ENCODE measurements around the gene CCDC188. TPM values are rescaled to one million over a fixed set of nuclear protein-coding genes. Genes with fewer than 3 reads are reported as not detected.

CCDC188 gene
- total and polyA plus RNA-seq, 10 of the 15 experiments (the other 5 are each of a cell fraction or from before 2014, with no cell fraction given): not detected

DNA sequence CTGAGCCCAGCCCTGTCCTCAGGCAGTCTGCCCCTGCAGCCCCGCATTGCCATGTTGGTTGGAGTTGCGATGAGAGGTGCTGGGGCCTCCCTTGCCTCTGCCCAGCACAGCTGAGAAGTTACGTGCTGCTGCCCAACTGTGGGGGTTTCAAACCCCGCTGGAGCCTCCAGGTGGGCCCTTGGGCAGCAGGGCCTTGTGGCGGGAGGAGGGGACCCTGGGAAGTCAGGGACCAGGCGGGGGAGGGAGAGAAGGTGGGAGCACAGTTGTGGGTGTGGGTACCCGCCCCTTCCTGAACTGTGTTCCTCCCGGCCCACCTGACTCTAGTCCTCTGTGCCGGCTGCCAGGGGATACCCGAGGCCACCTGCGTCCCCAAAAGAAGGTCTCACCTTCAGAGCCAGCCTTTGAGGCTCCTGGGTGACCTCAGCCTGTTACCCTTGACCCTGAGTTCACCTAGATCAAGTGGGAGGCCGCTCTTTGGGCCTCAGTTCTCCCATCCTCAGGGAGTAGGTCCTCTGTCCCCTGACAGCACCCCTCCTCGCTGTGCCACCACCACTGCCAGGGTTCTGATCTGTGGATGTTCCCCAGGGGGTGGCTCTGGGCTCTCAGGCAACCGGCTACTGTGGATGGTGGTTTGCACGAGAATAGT, 7.7 kb upstream of the CCDC188 start:
- no peak overlapping the region for H3K9ac ChIP-seq (ENCODE audit: control insufficient read depth, insufficient read depth, low read length)
- H2AFZ ChIP-seq (ENCODE audit: control insufficient read depth, low read depth, low read length): no peak overlapping the region
- POLR2A ChIA-PET: no interaction called here
- no peak for DNase-seq (ENCODE audit: low read depth, low spot score)
- peaks cover 1 to 2% of the 10 kb centered on the region in 2 experiments; a peak in 3 of 4 replicates for H3K27me3 ChIP-seq (replicated peaks in 1 of 2; ENCODE audit: control insufficient read depth in 2 of 2, insufficient read depth in 2 of 2, low read length in 1 of 2)
- no peak for FAIRE-seq
- H3K27ac ChIP-seq (ENCODE audit: control insufficient read depth, insufficient read depth): no peak overlapping the region
- RAD21 ChIA-PET (ENCODE audit: unreplicated experiment): interaction anchor here (1.3 kb wide), 1 partner anchor 80 kb away, joined by 3 read pairs; no protein-coding TSS in a partner anchor
- SMC1A ChIA-PET (ENCODE audit: uncharacterized antibody, unreplicated experiment): interaction anchor here (1.4 kb wide), 1 partner anchor 79 kb away, joined by 4 read pairs; no protein-coding TSS in a partner anchor
- 6% methylated on average over 13 of the region's 15 CpGs for WGBS (ENCODE audit: insufficient coverage, insufficient replicate concordance, low lambda C conversion rate, missing lambda C conversion rate)
- H3K4me3 ChIP-seq: no peak overlapping the region
- H3K4me2 ChIP-seq (ENCODE audit: control insufficient read depth, insufficient read depth): no peak overlapping the region
- TF ChIP-seq ATF3 (IDR thresholded peaks at IDR 0.05; ENCODE audit: borderline replicate concordance, extremely low read depth, low read depth, low read length): no peak
- TF ChIP-seq MEF2A (IDR thresholded peaks at IDR 0.05; ENCODE audit: insufficient read depth, low read depth, low read length): no peak
- TF ChIP-seq, protein P1, sequence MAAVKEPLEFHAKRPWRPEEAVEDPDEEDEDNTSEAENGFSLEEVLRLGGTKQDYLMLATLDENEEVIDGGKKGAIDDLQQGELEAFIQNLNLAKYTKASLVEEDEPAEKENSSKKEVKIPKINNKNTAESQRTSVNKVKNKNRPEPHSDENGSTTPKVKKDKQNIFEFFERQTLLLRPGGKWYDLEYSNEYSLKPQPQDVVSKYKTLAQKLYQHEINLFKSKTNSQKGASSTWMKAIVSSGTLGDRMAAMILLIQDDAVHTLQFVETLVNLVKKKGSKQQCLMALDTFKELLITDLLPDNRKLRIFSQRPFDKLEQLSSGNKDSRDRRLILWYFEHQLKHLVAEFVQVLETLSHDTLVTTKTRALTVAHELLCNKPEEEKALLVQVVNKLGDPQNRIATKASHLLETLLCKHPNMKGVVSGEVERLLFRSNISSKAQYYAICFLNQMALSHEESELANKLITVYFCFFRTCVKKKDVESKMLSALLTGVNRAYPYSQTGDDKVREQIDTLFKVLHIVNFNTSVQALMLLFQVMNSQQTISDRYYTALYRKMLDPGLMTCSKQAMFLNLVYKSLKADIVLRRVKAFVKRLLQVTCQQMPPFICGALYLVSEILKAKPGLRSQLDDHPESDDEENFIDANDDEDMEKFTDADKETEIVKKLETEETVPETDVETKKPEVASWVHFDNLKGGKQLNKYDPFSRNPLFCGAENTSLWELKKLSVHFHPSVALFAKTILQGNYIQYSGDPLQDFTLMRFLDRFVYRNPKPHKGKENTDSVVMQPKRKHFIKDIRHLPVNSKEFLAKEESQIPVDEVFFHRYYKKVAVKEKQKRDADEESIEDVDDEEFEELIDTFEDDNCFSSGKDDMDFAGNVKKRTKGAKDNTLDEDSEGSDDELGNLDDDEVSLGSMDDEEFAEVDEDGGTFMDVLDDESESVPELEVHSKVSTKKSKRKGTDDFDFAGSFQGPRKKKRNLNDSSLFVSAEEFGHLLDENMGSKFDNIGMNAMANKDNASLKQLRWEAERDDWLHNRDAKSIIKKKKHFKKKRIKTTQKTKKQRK (IDR thresholded peaks at IDR 0.05; ENCODE audit: low read depth, low read length): no peak
- TF ChIP-seq RAD51 (IDR thresholded peaks at IDR 0.05): no peak
- no peak for TF ChIP-seq KAT2A (conservative IDR thresholded peaks at IDR 0.05; ENCODE audit: control insufficient read depth, low read depth, low read length)
- TF ChIP-seq TCF3 (IDR thresholded peaks at IDR 0.05; ENCODE audit: borderline replicate concordance, insufficient read depth, low read depth, low read length): no peak
- TF ChIP-seq SPI1 (IDR thresholded peaks at IDR 0.05; ENCODE audit: borderline replicate concordance, insufficient read depth, low read depth, low read length): no peak
- TF ChIP-seq JUND (IDR thresholded peaks at IDR 0.05; ENCODE audit: low read depth, low read length): no peak
- no peak for TF ChIP-seq ZBTB33 (IDR thresholded peaks at IDR 0.05)
- TF ChIP-seq EGR1 (IDR thresholded peaks at IDR 0.05; ENCODE audit: borderline replicate concordance in 1 of 2, low read depth in 2 of 2, low read length in 2 of 2): no peak
- no peak for TF ChIP-seq BACH1 (IDR thresholded peaks at IDR 0.05; ENCODE audit: borderline replicate concordance)
- TF ChIP-seq POLR2AphosphoS5 (IDR thresholded peaks at IDR 0.05; ENCODE audit: low read length): no peak
- no peak for TF ChIP-seq NRF1 (conservative IDR thresholded peaks at IDR 0.05; ENCODE audit: low read depth, low read length)
- TF ChIP-seq FOXK2 (IDR thresholded peaks at IDR 0.05): no peak
- TF ChIP-seq IKZF1 (conservative IDR thresholded peaks at IDR 0.05): no peak
- H3K36me3 ChIP-seq (ENCODE audit: control insufficient read depth in 2 of 2, insufficient read depth in 2 of 2, low read length in 1 of 2): no peaks in the 10 kb centered on the region
- H3K4me1 ChIP-seq (ENCODE audit: control insufficient read depth, insufficient read depth, low read length): no peaks in the 10 kb centered on the region
- in situ Hi-C loops (cut with MboI): loop anchor here (10.0 kb wide), 2 partner anchors 106 to 136 kb away; partner anchors contain the start of gene RTN4R
- CTCF ChIA-PET: interaction anchor here (2.5 kb wide), 1 partner anchor 80 kb away, joined by 29 read pairs; no protein-coding TSS in a partner anchor
- H4K20me1 ChIP-seq (ENCODE audit: control insufficient read depth, insufficient read depth): no peaks in the 10 kb centered on the region
- no TSS peak for BruUV-seq (replicated peaks)
- intact Hi-C loops (cut with micrococcal nuclease; ENCODE audit: unreplicated experiment): loop anchor here (5.0 kb wide), 4 partner anchors 79 to 339 kb away; partner anchors contain the start of genes KLHL22 and RTN4R
- H3K79me2 ChIP-seq (ENCODE audit: control insufficient read depth, insufficient read depth, low read length): no peaks in the 10 kb centered on the region
- no peaks in the 10 kb centered on the region for H3K9me3 ChIP-seq (replicated peaks; ENCODE audit: control insufficient read depth, insufficient read depth, low read length)
- ATAC-seq: no peak

Data from GM12878 (cell line).